ENCODE results near the gene CHST3.

GRCh38 chr10:71998119-71998839 is 34.1 kb downstream of the CHST3 start:
- TF ChIP-seq TAF1 (IDR thresholded peaks at IDR 0.05; ENCODE audit: low read depth, low read length) (no peak), POU2F2 (IDR thresholded peaks at IDR 0.05; ENCODE audit: low read depth, low read length) (no peak), POLR2A (IDR thresholded peaks at IDR 0.05; ENCODE audit: low read depth, low read length) (no peak), POLR2AphosphoS5 (IDR thresholded peaks at IDR 0.05; ENCODE audit: low read depth, low read length) (no peak)
